ENCODE data around the gene PARL. TPM values are rescaled to one million over a fixed set of nuclear protein-coding genes. Genes with fewer than 3 reads are reported as not detected.
"Not testable (repeated sequence)": the region's sequence is repeated elsewhere in the genome, so short reads cannot be mapped to it uniquely, and the experiment has no call there.

PARL gene
- total and polyA plus RNA-seq, 10 of the 15 experiments (the other 5 are each of a cell fraction or from before 2014, with no cell fraction given), result 49.7 to 113 (median 77.2) TPM

- no peaks in the 10 kb centered on the region for H3K9me3 ChIP-seq (replicated peaks; ENCODE audit: control insufficient read depth, insufficient read depth, low read length)
- ChIA-PET SMC1A (ENCODE audit: uncharacterized antibody, unreplicated experiment) (interaction anchor here (1.0 kb wide), 1 partner anchor 409 kb away, joined by 3 read pairs; no protein-coding TSS in a partner anchor), POLR2A (no interaction called here), RAD21 (ENCODE audit: unreplicated experiment) (no interaction called here), CTCF (no interaction called here)
- H4K20me1 ChIP-seq (ENCODE audit: control insufficient read depth, insufficient read depth), result no peaks in the 10 kb centered on the region; the same call in 1 of the 2 replicates
- no peak overlapping the region for H3K27ac ChIP-seq (ENCODE audit: control insufficient read depth, insufficient read depth)
- no peaks in the 10 kb centered on the region for H3K27me3 ChIP-seq (replicated peaks in 1 of 2; ENCODE audit: control insufficient read depth in 2 of 2, insufficient read depth in 2 of 2, low read length in 1 of 2)
- H3K4me3 ChIP-seq, result no peak overlapping the region
- BruUV-seq (replicated peaks), result no TSS peak
- intact Hi-C loops (cut with micrococcal nuclease; ENCODE audit: unreplicated experiment) (no loop called here), in situ Hi-C loops (cut with MboI) (no loop called here)
- DNase-seq (ENCODE audit: low read depth, low spot score) (no peak), FAIRE-seq (no peak), ATAC-seq (no peak)
- no peak overlapping the region for H2AFZ ChIP-seq (ENCODE audit: control insufficient read depth, low read depth, low read length)
- peaks cover 54% of the 10 kb centered on the region for H3K79me2 ChIP-seq (ENCODE audit: control insufficient read depth, insufficient read depth, low read length)
- TF ChIP-seq, protein P1, sequence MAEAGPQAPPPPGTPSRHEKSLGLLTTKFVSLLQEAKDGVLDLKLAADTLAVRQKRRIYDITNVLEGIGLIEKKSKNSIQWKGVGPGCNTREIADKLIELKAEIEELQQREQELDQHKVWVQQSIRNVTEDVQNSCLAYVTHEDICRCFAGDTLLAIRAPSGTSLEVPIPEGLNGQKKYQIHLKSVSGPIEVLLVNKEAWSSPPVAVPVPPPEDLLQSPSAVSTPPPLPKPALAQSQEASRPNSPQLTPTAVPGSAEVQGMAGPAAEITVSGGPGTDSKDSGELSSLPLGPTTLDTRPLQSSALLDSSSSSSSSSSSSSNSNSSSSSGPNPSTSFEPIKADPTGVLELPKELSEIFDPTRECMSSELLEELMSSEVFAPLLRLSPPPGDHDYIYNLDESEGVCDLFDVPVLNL (IDR thresholded peaks at IDR 0.05; ENCODE audit: low read depth, low read length), result no peak
- TF ChIP-seq, protein P2, sequence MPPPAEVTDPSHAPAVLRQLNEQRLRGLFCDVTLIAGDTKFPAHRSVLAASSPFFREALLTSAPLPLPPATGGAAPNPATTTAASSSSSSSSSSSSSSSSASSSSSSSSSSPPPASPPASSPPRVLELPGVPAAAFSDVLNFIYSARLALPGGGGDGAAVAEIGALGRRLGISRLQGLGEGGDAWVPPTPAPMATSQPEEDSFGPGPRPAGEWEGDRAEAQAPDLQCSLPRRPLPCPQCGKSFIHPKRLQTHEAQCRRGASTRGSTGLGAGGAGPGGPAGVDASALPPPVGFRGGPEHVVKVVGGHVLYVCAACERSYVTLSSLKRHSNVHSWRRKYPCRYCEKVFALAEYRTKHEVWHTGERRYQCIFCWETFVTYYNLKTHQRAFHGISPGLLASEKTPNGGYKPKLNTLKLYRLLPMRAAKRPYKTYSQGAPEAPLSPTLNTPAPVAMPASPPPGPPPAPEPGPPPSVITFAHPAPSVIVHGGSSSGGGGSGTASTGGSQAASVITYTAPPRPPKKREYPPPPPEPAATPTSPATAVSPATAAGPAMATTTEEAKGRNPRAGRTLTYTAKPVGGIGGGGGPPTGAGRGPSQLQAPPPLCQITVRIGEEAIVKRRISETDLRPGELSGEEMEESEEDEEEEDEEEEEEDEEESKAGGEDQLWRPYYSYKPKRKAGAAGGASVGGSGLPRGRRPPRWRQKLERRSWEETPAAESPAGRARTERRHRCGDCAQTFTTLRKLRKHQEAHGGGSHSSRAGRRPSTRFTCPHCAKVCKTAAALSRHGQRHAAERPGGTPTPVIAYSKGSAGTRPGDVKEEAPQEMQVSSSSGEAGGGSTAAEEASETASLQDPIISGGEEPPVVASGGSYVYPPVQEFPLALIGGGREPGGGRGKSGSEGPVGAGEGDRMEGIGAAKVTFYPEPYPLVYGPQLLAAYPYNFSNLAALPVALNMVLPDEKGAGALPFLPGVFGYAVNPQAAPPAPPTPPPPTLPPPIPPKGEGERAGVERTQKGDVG (CRISPR knock-in tag; IDR thresholded peaks at IDR 0.05), result no peak
- TF ChIP-seq LARP7 (IDR thresholded peaks at IDR 0.05), result no peak
- no peak for TF ChIP-seq HDGF (IDR thresholded peaks at IDR 0.05)
- no peak for TF ChIP-seq EGR1 (IDR thresholded peaks at IDR 0.05; ENCODE audit: borderline replicate concordance in 1 of 2, low read depth in 2 of 2, low read length in 2 of 2)
- no peak for TF ChIP-seq HCFC1 (IDR thresholded peaks at IDR 0.05; ENCODE audit: low read length)
- H3K4me1 ChIP-seq (ENCODE audit: control insufficient read depth, insufficient read depth, low read length), result peaks cover 4% of the 10 kb centered on the region; the same call in 1 of the 2 replicates
- H3K9ac ChIP-seq (ENCODE audit: control insufficient read depth, insufficient read depth, low read length), result no peak overlapping the region
- 88% methylated on average over 8 of the region's 8 CpGs for WGBS (ENCODE audit: insufficient coverage, insufficient replicate concordance, low lambda C conversion rate, missing lambda C conversion rate)
- H3K36me3 ChIP-seq (ENCODE audit: control insufficient read depth in 2 of 2, insufficient read depth in 2 of 2, low read length in 1 of 2), result peaks cover 0 to 11% of the 10 kb centered on the region in 2 experiments; a peak in 3 of 4 replicates
- H3K4me2 ChIP-seq (ENCODE audit: control insufficient read depth, insufficient read depth), result no peak overlapping the region
Observed at GRCh38 chr3:183878071-183878470, 6.6 kb downstream of the PARL start.

DNA sequence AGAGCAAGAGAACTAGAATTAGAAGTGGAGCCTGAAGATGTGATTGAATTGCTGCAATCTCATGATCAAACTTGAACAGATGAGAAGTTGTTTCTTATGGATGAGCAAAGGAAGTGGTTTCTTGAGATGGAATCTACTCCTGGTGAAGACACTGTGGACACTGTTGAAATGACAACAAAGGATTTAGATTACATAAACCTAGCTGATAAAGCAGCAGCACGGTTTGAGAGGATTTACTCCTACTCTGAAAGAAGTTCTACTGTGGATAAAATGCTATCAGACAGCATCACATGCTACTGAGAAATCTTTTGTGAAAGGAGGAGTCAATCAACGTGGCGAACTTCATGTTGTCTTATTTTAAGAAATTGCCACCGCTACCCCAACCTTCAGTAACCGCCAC, 7.5 kb downstream of the PARL start:
- H3K4me2 ChIP-seq (ENCODE audit: control insufficient read depth, insufficient read depth); ATAC-seq; H3K27ac ChIP-seq (ENCODE audit: control insufficient read depth, insufficient read depth); POLR2A ChIA-PET; H3K4me1 ChIP-seq (ENCODE audit: control insufficient read depth, insufficient read depth, low read length); SMC1A ChIA-PET (ENCODE audit: uncharacterized antibody, unreplicated experiment); DNase-seq (ENCODE audit: low read depth, low spot score); FAIRE-seq; intact Hi-C loops (cut with micrococcal nuclease; ENCODE audit: unreplicated experiment); in situ Hi-C loops (cut with MboI); H4K20me1 ChIP-seq (ENCODE audit: control insufficient read depth, insufficient read depth); H3K27me3 ChIP-seq (replicated peaks in 1 of 2; ENCODE audit: control insufficient read depth in 2 of 2, insufficient read depth in 2 of 2, low read length in 1 of 2); H3K9me3 ChIP-seq (replicated peaks; ENCODE audit: control insufficient read depth, insufficient read depth, low read length); RAD21 ChIA-PET (ENCODE audit: unreplicated experiment); BruUV-seq (replicated peaks); H3K9ac ChIP-seq (ENCODE audit: control insufficient read depth, insufficient read depth, low read length); H2AFZ ChIP-seq (ENCODE audit: control insufficient read depth, low read depth, low read length); H3K4me3 ChIP-seq: not testable (repeated sequence)
- H3K79me2 ChIP-seq (ENCODE audit: control insufficient read depth, insufficient read depth, low read length), result peaks cover 47% of the 10 kb centered on the region
- H3K36me3 ChIP-seq (ENCODE audit: control insufficient read depth in 2 of 2, insufficient read depth in 2 of 2, low read length in 1 of 2), result peaks cover 0 to 11% of the 10 kb centered on the region in 2 experiments; a peak in 3 of 4 replicates
- WGBS (ENCODE audit: insufficient coverage, insufficient replicate concordance, low lambda C conversion rate, missing lambda C conversion rate), result 90% methylated on average over 5 of the region's 5 CpGs
- CTCF ChIA-PET, result interaction anchor here (0.6 kb wide), 1 partner anchor 1357 kb away, joined by 3 read pairs; no protein-coding TSS in a partner anchor
